Testis (tissue), 3 donors: ENCODE results near the gene AP2A2. TPM values are rescaled to one million over a fixed set of nuclear protein-coding genes. Genes with fewer than 3 reads are reported as not detected.
"Not testable (repeated sequence)": the region's sequence is repeated elsewhere in the genome, so short reads cannot be mapped to it uniquely, and the experiment has no call there.

Source experiments
- DNase-seq: peaks from one replicate; pipeline ENCODE4 v3.0.0-alpha.2; 2019
- H3K27ac ChIP-seq, 2 donors: fragments of 200-600 bp; sonication (generic); one replicate each; pipeline ENCODE4 v1.5.1; 2019
- H3K27me3 ChIP-seq: fragments of 200-600 bp; sonication (generic); one replicate; pipeline ENCODE4 v1.5.1; 2019
- H3K36me3 ChIP-seq: fragments of 200-600 bp; sonication (generic); one replicate; pipeline ENCODE4 v1.5.1; 2017; ENCODE audit warnings: low read depth; ENCODE audit errors: missing control alignments
- H3K4me1 ChIP-seq: fragments of 200-600 bp; sonication (generic); one replicate; pipeline ENCODE4 v1.5.1; 2019
- H3K4me3 ChIP-seq, 2 donors: fragments of 200-600 bp; sonication (generic); one replicate each; pipeline ENCODE4 v1.5.1; 2017 to 2019
- H3K9me3 ChIP-seq: fragments of 200-600 bp; sonication (generic); one replicate; pipeline ENCODE4 v1.5.1; 2017
- CTCF ChIP-seq, 3 experiments: fragments of 450-650 bp in 2 of 3; fragments of 200-600 bp in 1 of 3; sonication (generic) in 1 of 3; IDR thresholded peaks; one replicate each; pipeline ENCODE4 v1.5.1; 2016 to 2019; ENCODE audit warnings: antibody characterized with exemption in 3 of 3, mild to moderate bottlenecking in 2 of 3, moderate library complexity in 1 of 3
- POLR2A ChIP-seq: fragments of 450-650 bp; IDR thresholded peaks from one replicate; pipeline ENCODE4 v1.6.1; 2017; ENCODE audit warnings: antibody characterized with exemption, mild to moderate bottlenecking, moderate library complexity
- WGBS, 2 donors: methylation state at CpG; one replicate each; pipeline ENCODE4 v1.1.5; 2018; 5-methylcytosine and 5-hydroxymethylcytosine counted together
- intact Hi-C: fragments of 100-400 bp; cut with DNase I; formaldehyde crosslinking; loops from one replicate; pipeline ENCODE4 v1.15.1; 2023; ENCODE audit warnings: low total_unique reads
- polyA plus RNA-seq: library from polyadenylated mRNA; stranded (reverse); fragments of 350-450 nt; fragmentation: Illumina TruSeq; extraction: RNeasy Lipid Tissue Mini Kit (QIAGEN cat#74804); gene quantifications from one replicate; pipeline ENCODE4 v1.2.3, GENCODE V29; 2014; ENCODE audit warnings: low read depth, low replicate concordance; ENCODE audit not compliant: insufficient read depth
- total RNA-seq, 2 donors: library from RNA; depleted of rRNA; stranded (reverse); fragments of >200 nt; gene quantifications; one replicate each; pipeline ENCODE4 v1.2.3, GENCODE V29; 2016

Gene AP2A2
- total and polyA plus RNA-seq, 3 donors from 2014 or later = 82.0 to 106 (median 95.0) TPM

- H3K27me3 ChIP-seq = no peaks in the 10 kb centered on the region
- no peaks in the 10 kb centered on the region for H3K36me3 ChIP-seq
- WGBS, 2 donors = 57 to 66% methylated on average over 20 of the region's 20 CpGs
- intact Hi-C loops = no loop called here
- no peak overlapping the region for H3K27ac ChIP-seq
- TF ChIP-seq POLR2A (no peak), CTCF (IDR thresholded peaks at IDR 0.05) (no peak)
- H3K4me3 ChIP-seq = no peak overlapping the region
- H3K9me3 ChIP-seq = no peaks in the 10 kb centered on the region
- DNase-seq = peak; percentile 87
- H3K4me1 ChIP-seq = peaks cover 26% of the 10 kb centered on the region
These were observed 90.3 kb downstream of the AP2A2 start for GRCh38 chr11:1015826-1016545.

GRCh38 chr11:1016610-1017126 is 91.0 kb downstream of the AP2A2 start:
- H3K27me3 ChIP-seq, H3K36me3 ChIP-seq, H3K27ac ChIP-seq, intact Hi-C loops, DNase-seq, H3K9me3 ChIP-seq, H3K4me3 ChIP-seq: not testable (repeated sequence)
- H3K4me1 ChIP-seq = peaks cover 22% of the 10 kb centered on the region
- 62 to 66% methylated on average over 7 of the region's 7 CpGs for WGBS, 2 donors

GRCh38 chr11:1017269-1018005 is 91.8 kb downstream of the AP2A2 start:
- Histone ChIP-seq H3K36me3 (no peaks in the 10 kb centered on the region), H3K27ac (no peak overlapping the region), H3K4me1 (peaks cover 16% of the 10 kb centered on the region), H3K4me3 (no peak overlapping the region), H3K27me3 (no peaks in the 10 kb centered on the region), H3K9me3 (no peaks in the 10 kb centered on the region)
- 73 to 79% methylated on average over 12 of the region's 12 CpGs for WGBS, 2 donors
- DNase-seq = peak; percentile 37
- TF ChIP-seq CTCF (IDR thresholded peaks at IDR 0.05) (no peak), POLR2A (no peak)
- intact Hi-C loops = no loop called here

GRCh38 chr11:1018091-1018490 is 92.4 kb downstream of the AP2A2 start:
- Histone ChIP-seq H3K36me3 (no peaks in the 10 kb centered on the region), H3K4me1 (peaks cover 10% of the 10 kb centered on the region), H3K27ac (no peak overlapping the region), H3K4me3 (no peak overlapping the region), H3K27me3 (no peaks in the 10 kb centered on the region), H3K9me3 (no peaks in the 10 kb centered on the region)
- 82 to 87% methylated on average over 9 of the region's 9 CpGs for WGBS, 2 donors
- DNase-seq = no peak
- intact Hi-C loops = no loop called here
- TF ChIP-seq POLR2A = no peak
- TF ChIP-seq CTCF (IDR thresholded peaks at IDR 0.05) = no peak

- TF ChIP-seq POLR2A (no peak), CTCF (IDR thresholded peaks at IDR 0.05) (no peak)
These were observed 93.7 kb downstream of the AP2A2 start for GRCh38 chr11:1019321-1019910.

More at GRCh38 chr11:1019321-1019910, 93.7 kb downstream of the AP2A2 start:
- Histone ChIP-seq H3K36me3 (no peaks in the 10 kb centered on the region), H3K4me3 (no peak overlapping the region), H3K27me3 (no peaks in the 10 kb centered on the region), H3K9me3 (no peaks in the 10 kb centered on the region), H3K4me1 (peaks cover 9% of the 10 kb centered on the region), H3K27ac (no peak overlapping the region)
- 85 to 87% methylated on average over 13 to 21 of the region's 21 CpGs for WGBS, 2 donors
- no peak for DNase-seq
- intact Hi-C loops = no loop called here
